ENCODE measurements around the gene ASNSD1. TPM values are rescaled to one million over a fixed set of nuclear protein-coding genes. Genes with fewer than 3 reads are reported as not detected.
"Not testable (repeated sequence)": the region's sequence is repeated elsewhere in the genome, so short reads cannot be mapped to it uniquely, and the experiment has no call there.

The ASNSD1 gene
- total RNA-seq, 2 experiments from 2014 or later: 37.9 to 38.4 TPM

GRCh38 chr2:189657867-189658266, 3.4 kb upstream of the ASNSD1 start:
- CTCF ChIA-PET: interaction anchor here (0.6 to 8.9 kb wide), 16 partner anchors 16 to 218 kb away, joined by 3 to 102 read pairs (median 4); partner anchors contain the start of genes ANKAR, OSGEPL1 and SLC40A1
- POLR2A ChIA-PET: interaction anchor here (0.6 to 2.5 kb wide), 12 partner anchors 11 to 1223 kb away, joined by 3 to 19 read pairs (median 4); partner anchors contain the start of genes ANKAR, NEMP2, ORMDL1 and OSGEPL1
- no peaks in the 10 kb centered on the region for H3K27me3 Mint-ChIP-seq

DNA sequence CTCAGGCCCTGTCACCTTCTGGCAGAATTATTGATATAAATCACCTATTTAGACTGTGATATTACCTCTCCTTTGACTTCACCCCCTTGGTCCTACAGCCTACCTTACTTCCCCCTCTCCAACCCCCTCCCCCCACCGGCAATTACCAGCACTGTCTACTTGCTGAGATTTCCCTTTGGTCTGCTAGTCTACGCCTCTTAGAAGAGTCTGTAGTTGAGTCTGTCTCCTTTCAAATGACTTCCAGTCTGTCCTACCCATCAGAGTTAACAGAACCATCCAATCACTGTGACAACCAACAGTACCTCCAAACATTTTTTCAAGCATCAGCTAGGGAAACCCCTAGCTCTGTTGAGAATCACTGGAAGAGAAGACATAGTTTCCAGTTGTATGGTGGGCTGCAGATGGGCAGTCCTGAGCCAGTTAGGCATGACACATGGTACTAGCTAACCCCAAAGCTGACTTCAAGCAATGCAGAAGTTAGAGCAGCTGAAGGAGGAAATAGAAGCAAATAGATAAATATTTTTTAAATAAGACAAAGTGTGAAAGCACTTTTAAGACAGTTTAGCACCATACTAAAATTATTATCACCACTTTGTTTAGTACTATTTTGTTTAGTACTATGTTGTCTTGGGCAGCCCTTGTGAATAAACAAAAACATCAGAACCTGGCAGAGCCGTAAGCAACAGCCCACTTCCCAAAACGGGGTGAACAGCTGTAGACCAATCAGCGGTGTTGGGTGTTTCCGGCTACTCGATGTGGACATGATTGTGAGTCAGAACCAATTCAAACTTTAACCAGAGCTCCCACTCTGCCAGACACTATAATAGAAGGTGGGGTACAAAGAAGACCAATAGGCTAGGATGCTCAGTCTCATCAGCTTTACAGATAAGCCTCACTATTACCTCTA, 2.7 kb upstream of the ASNSD1 start:
- peaks cover 39% of the 10 kb centered on the region for H3K4me1 Mint-ChIP-seq
- peak overlapping the region; percentile 36 for H3K4me3 Mint-ChIP-seq
- H3K27ac Mint-ChIP-seq: peak overlapping the region; percentile 89
- H3K27me3 Mint-ChIP-seq: no peaks in the 10 kb centered on the region
- peak; percentile 41 for DNase-seq
- ChIA-PET POLR2A (interaction anchor here (0.6 to 2.5 kb wide), 11 partner anchors 10 to 1223 kb away, joined by 3 to 19 read pairs (median 4); partner anchors contain the start of genes ANKAR, NEMP2, ORMDL1 and OSGEPL1), CTCF (interaction anchor here (0.6 to 8.9 kb wide), 21 partner anchors 16 to 578 kb away, joined by 3 to 102 read pairs (median 4); partner anchors contain the start of genes ANKAR, OSGEPL1 and SLC40A1)
- no peaks in the 10 kb centered on the region for H3K36me3 Mint-ChIP-seq (ENCODE audit: low read depth)
- H3K9me3 Mint-ChIP-seq: no peaks in the 10 kb centered on the region

More at GRCh38 chr2:189657867-189658266, 3.4 kb upstream of the ASNSD1 start:
- Mint-ChIP-seq H3K9me3 (no peaks in the 10 kb centered on the region), H3K27ac (peak overlapping the region; percentile 89), H3K4me1 (peaks cover 35% of the 10 kb centered on the region), H3K36me3 (ENCODE audit: low read depth) (no peaks in the 10 kb centered on the region), H3K4me3 (peak overlapping the region; percentile 36)
- peak; percentile 82 for DNase-seq

DNA sequence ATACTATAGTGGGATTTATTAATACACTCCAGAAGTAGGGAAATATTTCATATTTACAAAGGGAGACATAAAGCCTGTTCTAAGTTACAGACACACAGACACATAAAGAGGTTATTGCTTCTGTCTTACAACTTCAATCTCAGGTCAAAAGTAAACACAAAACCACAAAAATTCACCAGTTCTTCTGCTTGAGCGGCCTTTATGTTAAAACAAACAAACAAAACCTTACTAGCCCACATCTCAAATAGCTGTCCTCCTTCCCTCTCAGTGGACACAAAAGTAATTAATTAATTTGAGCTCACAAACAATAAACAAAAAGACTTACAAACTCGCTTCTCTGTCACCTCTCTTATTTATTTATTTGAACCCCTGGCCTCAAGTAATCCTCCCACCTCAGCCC, 1.5 kb upstream of the ASNSD1 start:
- Mint-ChIP-seq H3K36me3 (ENCODE audit: low read depth) (no peaks in the 10 kb centered on the region), H3K4me3 (no peak overlapping the region), H3K4me1 (peaks cover 48% of the 10 kb centered on the region), H3K9me3 (no peaks in the 10 kb centered on the region), H3K27me3 (no peaks in the 10 kb centered on the region), H3K27ac (no peak overlapping the region)
- CTCF ChIA-PET: interaction anchor here (1.0 to 8.9 kb wide), 12 partner anchors 14 to 409 kb away, joined by 3 to 102 read pairs (median 4); partner anchors contain the start of genes ANKAR, ORMDL1, OSGEPL1 and PMS1
- POLR2A ChIA-PET: interaction anchor here (1.8 to 2.5 kb wide), 3 partner anchors 15 to 195 kb away, joined by 4 to 18 read pairs (median 12); partner anchors contain the start of genes ANKAR and OSGEPL1
- DNase-seq: no peak

- H3K9me3 Mint-ChIP-seq: no peaks in the 10 kb centered on the region
- DNase-seq: no peak
- H3K36me3 Mint-ChIP-seq (ENCODE audit: low read depth): peaks cover 4% of the 10 kb centered on the region
- H3K4me3 Mint-ChIP-seq: no peak overlapping the region
- ChIA-PET POLR2A (interaction anchor here (0.6 to 2.8 kb wide), 5 partner anchors 14 to 746 kb away, joined by 3 to 33 read pairs (median 8); partner anchors contain the start of genes ANKAR and OSGEPL1), CTCF (interaction anchor here (0.6 to 8.9 kb wide), 21 partner anchors 9 to 987 kb away, joined by 3 to 102 read pairs (median 4); partner anchors contain the start of genes ANKAR, ORMDL1, OSGEPL1 and SLC40A1)
- H3K27me3 Mint-ChIP-seq: no peaks in the 10 kb centered on the region
- H3K4me1 Mint-ChIP-seq: peaks cover 50% of the 10 kb centered on the region
- H3K27ac Mint-ChIP-seq: no peak overlapping the region
These were observed 484 bp upstream of the ASNSD1 start for GRCh38 chr2:189660803-189661147.

DNA sequence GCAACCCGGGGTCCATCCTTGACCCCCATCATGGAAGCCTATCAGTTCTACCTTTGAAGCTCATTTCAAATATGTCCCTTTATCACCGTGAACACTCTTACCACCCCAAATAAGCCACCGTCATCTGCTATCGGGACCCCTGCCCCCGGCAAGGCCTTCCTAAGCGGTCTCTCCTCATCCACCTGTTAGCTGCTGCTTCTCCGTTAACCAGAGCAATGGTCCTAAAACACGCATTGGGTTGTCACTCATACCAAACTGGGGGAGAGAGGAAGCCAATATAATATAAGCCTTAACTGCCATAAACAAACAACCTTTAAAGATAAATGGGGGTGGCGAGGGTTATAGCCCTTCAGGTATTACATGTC, 680 bp downstream of the ASNSD1 start:
- H3K27me3 Mint-ChIP-seq: no peaks in the 10 kb centered on the region
- H3K4me3 Mint-ChIP-seq: no peak overlapping the region
- CTCF ChIA-PET: interaction anchor here (0.8 to 8.9 kb wide), 8 partner anchors 12 to 368 kb away, joined by 3 to 102 read pairs (median 12); partner anchors contain the start of genes ANKAR and OSGEPL1
- H3K4me1 Mint-ChIP-seq: peaks cover 51% of the 10 kb centered on the region
- no peaks in the 10 kb centered on the region for H3K9me3 Mint-ChIP-seq
- H3K27ac Mint-ChIP-seq: no peak overlapping the region
- peaks cover 14% of the 10 kb centered on the region for H3K36me3 Mint-ChIP-seq (ENCODE audit: low read depth)
- DNase-seq: no peak
- POLR2A ChIA-PET: interaction anchor here (1.0 to 2.8 kb wide), 13 partner anchors 9 to 745 kb away, joined by 3 to 33 read pairs (median 4); partner anchors contain the start of genes ANKAR, ORMDL1, OSGEPL1 and PMS1

DNA sequence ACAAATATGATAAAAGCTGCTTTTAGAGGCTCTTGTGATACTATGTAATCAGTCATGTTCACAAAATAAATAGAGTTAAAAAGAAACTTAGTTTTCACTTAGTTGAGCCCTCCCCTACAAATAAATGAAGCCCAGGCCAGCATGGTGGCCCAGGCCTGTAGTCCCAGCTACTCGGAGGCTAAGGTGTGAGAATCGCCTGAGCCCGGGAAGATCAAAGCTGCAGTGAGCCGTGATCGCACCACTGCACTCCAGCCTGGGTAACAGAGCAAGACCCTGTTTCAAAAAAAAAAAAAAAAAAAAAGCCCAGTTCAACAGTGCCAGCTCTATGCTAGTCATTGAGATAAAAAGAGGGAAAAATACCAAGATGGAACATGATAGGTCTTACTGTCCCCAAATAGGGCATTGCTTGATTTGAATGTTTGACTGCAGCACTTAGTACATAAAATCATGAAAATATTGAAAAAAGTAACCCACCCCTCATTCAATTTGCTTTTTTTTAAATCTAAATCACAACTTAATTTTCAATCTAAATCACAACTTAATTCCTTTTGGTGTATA, 1.5 kb downstream of the ASNSD1 start:
- no peak for DNase-seq
- Mint-ChIP-seq H3K27ac (no peak overlapping the region), H3K4me1 (peaks cover 46% of the 10 kb centered on the region)

GRCh38 chr2:189663319-189663718, 2.1 kb downstream of the ASNSD1 start:
- CTCF ChIA-PET: interaction anchor here (1.3 to 8.9 kb wide), 3 partner anchors 11 to 99 kb away, joined by 4 to 102 read pairs (median 34); partner anchors contain the start of genes ANKAR and OSGEPL1
- H3K27ac Mint-ChIP-seq: not testable (repeated sequence)

More for the DNA sequence above, 1.5 kb downstream of the ASNSD1 start:
- no peaks in the 10 kb centered on the region for H3K27me3 Mint-ChIP-seq
- no peak overlapping the region for H3K4me3 Mint-ChIP-seq
- ChIA-PET CTCF (interaction anchor here (2.7 to 8.9 kb wide), 2 partner anchors 11 to 100 kb away, joined by 34 to 102 read pairs; partner anchors contain the start of genes ANKAR and OSGEPL1), POLR2A (interaction anchor here (1.0 to 2.8 kb wide), 9 partner anchors 8 to 656 kb away, joined by 3 to 33 read pairs (median 4); partner anchors contain the start of genes ANKAR, ORMDL1, OSGEPL1 and PMS1)
- H3K9me3 Mint-ChIP-seq: no peaks in the 10 kb centered on the region
- H3K36me3 Mint-ChIP-seq (ENCODE audit: low read depth): peaks cover 22% of the 10 kb centered on the region

GRCh38 chr2:189669913-189670312, 8.7 kb downstream of the ASNSD1 start:
- DNase-seq: no peak
- no peaks in the 10 kb centered on the region for H3K27me3 Mint-ChIP-seq
- CTCF ChIA-PET: no interaction called here
- H3K4me3 Mint-ChIP-seq: no peak overlapping the region
- peaks cover 52% of the 10 kb centered on the region for H3K36me3 Mint-ChIP-seq (ENCODE audit: low read depth)
- no peaks in the 10 kb centered on the region for H3K9me3 Mint-ChIP-seq
- no peak overlapping the region for H3K27ac Mint-ChIP-seq
- POLR2A ChIA-PET: interaction anchor here (0.6 to 1.4 kb wide), 2 partner anchors 12 to 114 kb away, joined by 3 to 4 read pairs; partner anchors contain the start of genes ORMDL1 and PMS1
- peaks cover 24% of the 10 kb centered on the region for H3K4me1 Mint-ChIP-seq

More at GRCh38 chr2:189663319-189663718, 2.1 kb downstream of the ASNSD1 start:
- peaks cover 24% of the 10 kb centered on the region for H3K36me3 Mint-ChIP-seq (ENCODE audit: low read depth)
- POLR2A ChIA-PET: interaction anchor here (1.4 kb wide), 2 partner anchors 8 to 20 kb away, joined by 3 read pairs; no protein-coding TSS in a partner anchor
- DNase-seq, H3K27me3 Mint-ChIP-seq, H3K9me3 Mint-ChIP-seq: not testable (repeated sequence)
- H3K4me3 Mint-ChIP-seq: peak overlapping the region; percentile 5
- H3K4me1 Mint-ChIP-seq: peaks cover 41% of the 10 kb centered on the region

DNA sequence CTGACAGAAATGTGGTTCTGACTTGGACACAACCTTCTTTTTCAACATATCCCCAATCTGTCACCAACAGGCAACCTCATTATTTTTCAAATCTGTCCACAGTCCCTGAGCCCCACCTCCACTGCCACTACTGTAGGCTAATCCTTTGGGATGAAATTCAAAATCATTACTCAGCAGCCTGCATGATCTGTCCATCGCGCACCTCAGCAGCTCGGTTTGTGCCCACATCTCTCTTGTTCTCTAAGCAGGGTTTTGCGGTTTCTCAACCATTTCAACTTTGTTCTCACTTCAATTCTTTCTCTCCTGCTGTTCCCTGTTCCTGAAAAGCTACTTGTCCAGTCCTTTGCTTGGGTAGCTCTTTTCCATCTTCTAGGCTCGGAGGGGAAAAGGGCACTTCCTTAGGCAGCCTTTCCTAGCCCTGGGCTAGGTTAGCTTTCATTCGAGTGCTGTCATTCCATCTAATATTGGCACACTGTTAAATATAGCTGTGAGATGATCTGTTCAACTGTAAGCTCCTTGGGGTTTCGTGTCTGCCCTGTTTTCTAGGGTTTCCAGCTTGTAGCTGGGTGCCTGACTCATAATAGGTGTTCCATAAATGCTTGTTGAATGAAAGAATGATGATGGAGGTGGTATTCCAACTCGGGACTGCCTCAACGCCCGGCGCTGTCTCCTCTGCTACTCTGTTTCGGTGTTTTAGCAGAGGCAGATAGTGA, 12.6 kb downstream of the ASNSD1 start:
- DNase-seq: no peak
- Mint-ChIP-seq H3K27me3 (no peaks in the 10 kb centered on the region), H3K9me3 (peaks cover 8% of the 10 kb centered on the region), H3K36me3 (ENCODE audit: low read depth) (peaks cover 48% of the 10 kb centered on the region), H3K4me1 (peaks cover 27% of the 10 kb centered on the region), H3K27ac (peak overlapping the region; percentile 44), H3K4me3 (peak overlapping the region; percentile 90)
- CTCF ChIA-PET: interaction anchor here (0.6 to 7.0 kb wide), 12 partner anchors 9 to 93 kb away, joined by 3 to 102 read pairs (median 4); partner anchors contain the start of genes ASNSD1, OSGEPL1 and SLC40A1
- POLR2A ChIA-PET: interaction anchor here (0.8 to 4.2 kb wide), 7 partner anchors 9 to 111 kb away, joined by 3 to 33 read pairs (median 7); partner anchors contain the start of genes ASNSD1, ORMDL1, OSGEPL1 and PMS1

DNA sequence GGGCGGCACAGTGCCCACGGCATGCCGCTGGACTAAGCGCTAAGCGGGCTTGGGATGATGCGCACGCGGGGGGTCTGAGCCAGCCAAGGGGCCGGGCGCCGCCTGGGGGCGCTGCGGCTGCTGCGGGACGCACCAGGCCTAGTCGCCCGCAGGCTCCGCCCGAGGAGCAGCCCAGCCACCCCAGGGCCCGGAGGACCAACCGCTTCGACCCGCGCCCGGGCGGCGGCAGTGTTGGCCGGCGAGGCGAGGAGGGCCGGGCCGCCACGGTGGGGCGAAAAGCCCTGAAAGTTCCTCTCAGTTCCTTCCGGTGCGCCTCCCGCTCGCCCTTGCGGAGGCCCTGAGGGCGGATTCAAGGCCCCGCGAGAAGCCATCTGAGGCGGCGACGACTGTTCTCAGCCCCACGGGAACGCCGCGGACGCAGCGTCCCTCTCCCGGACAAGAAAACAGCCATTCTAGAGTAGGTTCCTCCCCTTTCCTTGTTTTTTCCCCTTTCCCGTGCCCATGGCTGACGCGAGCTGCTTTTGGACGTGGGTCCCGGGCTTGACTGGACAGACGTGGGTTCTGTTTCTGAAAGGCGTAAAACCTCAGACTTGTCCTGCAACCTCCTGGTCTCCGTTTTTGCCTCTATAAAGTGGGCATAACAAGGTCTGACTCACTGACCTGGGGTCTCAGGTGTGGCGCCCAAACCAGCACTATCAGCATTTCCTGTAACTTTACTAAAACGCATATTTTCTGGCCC, 13.3 kb downstream of the ASNSD1 start, which contains the start of gene ANKAR:
Gene ANKAR, plus strand, starts transcription at position 297 of the 739 bp plus-strand sequence. CDS start 1,821 bp downstream, outside the sequence.
- peak within 1 kb of the TSS; percentile 90 for H3K4me3 Mint-ChIP-seq
- POLR2A ChIA-PET: interaction anchor here (0.8 to 4.2 kb wide), 9 partner anchors 10 to 234 kb away, joined by 3 to 33 read pairs (median 7); partner anchors contain the start of genes ASNSD1, ORMDL1, OSGEPL1 and PMS1
- peaks cover 13% of the 10 kb centered on the region for H3K9me3 Mint-ChIP-seq
- peak within 1 kb of the TSS; percentile 90 for H3K27ac Mint-ChIP-seq
- CTCF ChIA-PET: interaction anchor here (0.7 to 7.0 kb wide), 15 partner anchors 8 to 90 kb away, joined by 3 to 102 read pairs (median 4); partner anchors contain the start of genes ASNSD1 and OSGEPL1
- H3K4me1 Mint-ChIP-seq: peaks cover 33% of the 10 kb centered on the region
- no peaks in the 10 kb centered on the region for H3K27me3 Mint-ChIP-seq
- peak; percentile 78 for DNase-seq
- peaks cover 47% of the 10 kb centered on the region for H3K36me3 Mint-ChIP-seq (ENCODE audit: low read depth)
